GM23338 (cell line): ENCODE results near the gene DAB1. TPM values are rescaled to one million over a fixed set of nuclear protein-coding genes. Genes with fewer than 3 reads are reported as not detected.

Source experiments
- ATAC-seq: fragments of 200-7000 bp; cut with Tn5 transposase; 3 replicates; pipeline ENCODE4 v1.9.1; 2020
- DNase-seq: peaks from one replicate; pipeline ENCODE4 v3.0.0-alpha.2; 2015; ENCODE audit warnings: low spot score
- H2AFZ ChIP-seq: fragments of 200-600 bp; sonication (generic); 2 replicates; pipeline ENCODE4 v1.8.0; 2016; ENCODE audit warnings: antibody characterized with exemption, mild to moderate bottlenecking, moderate library complexity
- H3F3A ChIP-seq: fragments of 200-600 bp; sonication (generic); replicated peaks from 2 replicates; pipeline ENCODE4 v1.8.0; 2017; ENCODE audit warnings: antibody characterized with exemption, mixed run types, low read depth
- H3K27ac ChIP-seq: fragments of 200-600 bp; sonication (generic); 2 replicates; pipeline ENCODE4 v1.6.1; 2016; ENCODE audit warnings: low read depth
- H3K27me3 ChIP-seq: fragments of 200-600 bp; sonication (generic); 2 replicates; pipeline ENCODE4 v1.8.0; 2016; ENCODE audit warnings: mild to moderate bottlenecking, mixed run types, moderate library complexity; ENCODE audit not compliant: insufficient read depth
- H3K36me3 ChIP-seq: fragments of 200-600 bp; sonication (generic); 2 replicates; pipeline ENCODE4 v1.8.0; 2016; ENCODE audit warnings: mild to moderate bottlenecking; ENCODE audit not compliant: insufficient read depth
- H3K4me1 ChIP-seq: fragments of 200-600 bp; sonication (generic); 2 replicates; pipeline ENCODE4 v1.8.0; 2016; ENCODE audit warnings: mild to moderate bottlenecking, moderate library complexity; ENCODE audit not compliant: insufficient read depth
- H3K4me2 ChIP-seq: fragments of 200-600 bp; sonication (generic); 2 replicates; pipeline ENCODE4 v1.7.1; 2017; ENCODE audit warnings: mixed run types
- H3K4me3 ChIP-seq: fragments of 200-600 bp; sonication (generic); 2 replicates; pipeline ENCODE4 v1.6.1; 2016; ENCODE audit warnings: mixed run types
- H3K79me2 ChIP-seq: fragments of 200-600 bp; sonication (generic); replicated peaks from 2 replicates; pipeline ENCODE4 v1.8.0; 2017; ENCODE audit warnings: mild to moderate bottlenecking; ENCODE audit not compliant: insufficient read depth
- H3K9me2 ChIP-seq: fragments of 200-600 bp; sonication (generic); 2 replicates; pipeline ENCODE4 v1.8.0; 2017; ENCODE audit not compliant: insufficient read depth
- H4K20me1 ChIP-seq: fragments of 200-600 bp; sonication (generic); replicated peaks from 2 replicates; pipeline ENCODE4 v1.8.0; 2017; ENCODE audit warnings: mild to moderate bottlenecking; ENCODE audit not compliant: insufficient read depth
- H3K27ac Mint-ChIP-seq: 2 replicates; pipeline ENCODE4 v1.8.0; 2020; ENCODE audit warnings: inconsistent platforms, mild to moderate bottlenecking, moderate library complexity, mixed read lengths
- H3K27me3 Mint-ChIP-seq: 3 replicates; pipeline ENCODE4 v1.8.0; 2022; ENCODE audit warnings: low read depth, mild to moderate bottlenecking, moderate library complexity, mixed read lengths, inconsistent platforms; ENCODE audit not compliant: insufficient read depth, poor library complexity
- H3K36me3 Mint-ChIP-seq: 3 replicates; pipeline ENCODE4 v1.8.0; 2021; ENCODE audit warnings: low read depth, mild to moderate bottlenecking, inconsistent platforms, moderate library complexity, mixed read lengths
- H3K4me1 Mint-ChIP-seq: 3 replicates; pipeline ENCODE4 v1.8.0; 2020; ENCODE audit warnings: mild to moderate bottlenecking, inconsistent platforms, mixed read lengths
- H3K4me3 Mint-ChIP-seq: 3 replicates; pipeline ENCODE4 v1.8.0; 2021; ENCODE audit warnings: moderate library complexity, mild to moderate bottlenecking, inconsistent platforms, mixed read lengths
- H3K9me3 Mint-ChIP-seq: 3 replicates; pipeline ENCODE4 v1.8.0; 2020; ENCODE audit warnings: moderate library complexity, mild to moderate bottlenecking, inconsistent platforms, mixed read lengths
- CREB1 ChIP-seq: fragments of 250-450 bp; sonication (Bioruptor Pico); IDR thresholded peaks from 2 replicates; pipeline ENCODE4 v1.5.0; 2020; ENCODE audit warnings: low read depth, mild to moderate bottlenecking, moderate library complexity
- EZH2 ChIP-seq: fragments of 200-600 bp; sonication (generic); IDR thresholded peaks from one replicate; pipeline ENCODE4 v1.8.0; 2017; ENCODE audit warnings: antibody characterized with exemption, mild to moderate bottlenecking, low read depth; ENCODE audit not compliant: unreplicated experiment
- EZH2phosphoT487 ChIP-seq: fragments of 200-600 bp; sonication (generic); IDR thresholded peaks from one replicate; pipeline ENCODE4 v1.8.1; 2018; ENCODE audit warnings: antibody characterized with exemption; ENCODE audit not compliant: unreplicated experiment
- JUNB ChIP-seq: IDR thresholded peaks from one replicate; pipeline ENCODE4 v1.6.1; 2016; ENCODE audit warnings: antibody characterized with exemption; ENCODE audit not compliant: unreplicated experiment
- NANOG ChIP-seq: IDR thresholded peaks from 2 replicates; pipeline ENCODE4 v1.6.1; 2016; ENCODE audit warnings: antibody characterized with exemption, borderline replicate concordance
- POLR2AphosphoS5 ChIP-seq: IDR thresholded peaks from 2 replicates; pipeline ENCODE4 v1.6.1; 2016; ENCODE audit warnings: antibody characterized with exemption, low read depth
- STAT1 ChIP-seq: IDR thresholded peaks from one replicate; pipeline ENCODE4 v1.6.1; 2016; ENCODE audit warnings: antibody characterized with exemption; ENCODE audit not compliant: unreplicated experiment
- ZNF114 ChIP-seq: fragments of 250-450 bp; sonication (Bioruptor Pico); IDR thresholded peaks from 2 replicates; pipeline ENCODE4 v1.5.0; 2020; ENCODE audit warnings: mild to moderate bottlenecking, moderate library complexity
- ZNF331 ChIP-seq: fragments of 250-450 bp; sonication (Bioruptor Pico); IDR thresholded peaks from 2 replicates; pipeline ENCODE4 v1.5.0; 2020; ENCODE audit warnings: low read depth, mild to moderate bottlenecking, moderate library complexity
- polyA plus RNA-seq: library from polyadenylated mRNA; unstranded; fragments of >200 nt; fragmentation: Nextera tagmentation; extraction: Ambion mirVana; gene quantifications from 2 replicates; pipeline ENCODE4 v1.2.1, GENCODE V29; 2016
- total RNA-seq: library from RNA; depleted of rRNA; stranded (reverse); fragments of >200 nt; shearing (Covaris generic); gene quantifications from 2 replicates; pipeline ENCODE4 v1.2.3, GENCODE V29; 2014
- TF ChIP-seq, protein P1 (sequence below): IDR thresholded peaks from one replicate; pipeline ENCODE4 v1.6.1; 2018; ENCODE audit warnings: antibody characterized with exemption; ENCODE audit not compliant: unreplicated experiment
- TF ChIP-seq, protein P2 (sequence below): fragments of 250-450 bp; sonication (Bioruptor Pico); IDR thresholded peaks from 2 replicates; pipeline ENCODE4 v1.5.0; 2020; ENCODE audit warnings: mild to moderate bottlenecking, moderate library complexity
- TF ChIP-seq, protein P3 (sequence below), 2 experiments: fragments of 200-600 bp in 1 of 2; sonication (generic) in 1 of 2; conservative IDR thresholded peaks; 2 replicates each; pipeline versions ENCODE4 v1.5.1 to v1.6.1; 2016 to 2017; ENCODE audit warnings: antibody characterized with exemption in 2 of 2, low read depth in 2 of 2, mild to moderate bottlenecking in 2 of 2, moderate library complexity in 1 of 2
- TF ChIP-seq, protein P4 (sequence below): IDR thresholded peaks from 2 replicates; pipeline ENCODE4 v1.6.1; 2016; ENCODE audit warnings: antibody characterized with exemption

DAB1 gene
- total and polyA plus RNA-seq, 2 experiments from 2014 or later = 12.8 to 14.5 TPM

DNA sequence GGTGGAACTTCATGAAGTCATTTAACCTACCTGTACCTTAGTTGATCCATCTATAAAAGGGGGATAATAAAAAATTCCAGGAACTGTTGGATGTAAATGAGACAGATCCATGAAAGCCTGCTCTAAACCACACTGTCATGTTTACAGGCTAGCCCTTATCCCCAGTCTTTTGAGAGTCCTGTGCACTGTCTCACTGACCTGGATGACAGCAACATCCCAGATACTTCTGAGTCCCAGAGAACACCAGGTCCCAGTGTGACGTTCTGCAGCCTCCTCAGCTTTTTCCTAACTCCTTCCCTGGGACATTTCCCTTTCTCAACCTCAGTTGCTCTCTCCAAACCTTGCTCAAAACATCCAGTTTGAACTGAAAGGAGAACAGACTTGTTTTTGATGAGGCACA, 292.6 kb downstream of the DAB1 start:
- Histone ChIP-seq H4K20me1 (no peaks in the 10 kb centered on the region), H3K9me2 (no peaks in the 10 kb centered on the region), H3K4me3 (no peak overlapping the region), H3K79me2 (no peaks in the 10 kb centered on the region), H3K27ac (no peak overlapping the region), H3F3A (no peaks in the 10 kb centered on the region), H3K4me2 (no peak overlapping the region), H3K27me3 (no peaks in the 10 kb centered on the region), H3K4me1 (no peaks in the 10 kb centered on the region; the same call in 1 of the 2 replicates), H3K36me3 (no peaks in the 10 kb centered on the region), H2AFZ (no peak overlapping the region)
- Mint-ChIP-seq H3K36me3 (no peaks in the 10 kb centered on the region), H3K9me3 (no peaks in the 10 kb centered on the region), H3K27me3 (no peaks in the 10 kb centered on the region), H3K27ac (no peak overlapping the region), H3K4me3 (no peak overlapping the region), H3K4me1 (peaks cover 8% of the 10 kb centered on the region)
- ATAC-seq (no peak), DNase-seq (no peak)
- TF ChIP-seq, protein P1, sequence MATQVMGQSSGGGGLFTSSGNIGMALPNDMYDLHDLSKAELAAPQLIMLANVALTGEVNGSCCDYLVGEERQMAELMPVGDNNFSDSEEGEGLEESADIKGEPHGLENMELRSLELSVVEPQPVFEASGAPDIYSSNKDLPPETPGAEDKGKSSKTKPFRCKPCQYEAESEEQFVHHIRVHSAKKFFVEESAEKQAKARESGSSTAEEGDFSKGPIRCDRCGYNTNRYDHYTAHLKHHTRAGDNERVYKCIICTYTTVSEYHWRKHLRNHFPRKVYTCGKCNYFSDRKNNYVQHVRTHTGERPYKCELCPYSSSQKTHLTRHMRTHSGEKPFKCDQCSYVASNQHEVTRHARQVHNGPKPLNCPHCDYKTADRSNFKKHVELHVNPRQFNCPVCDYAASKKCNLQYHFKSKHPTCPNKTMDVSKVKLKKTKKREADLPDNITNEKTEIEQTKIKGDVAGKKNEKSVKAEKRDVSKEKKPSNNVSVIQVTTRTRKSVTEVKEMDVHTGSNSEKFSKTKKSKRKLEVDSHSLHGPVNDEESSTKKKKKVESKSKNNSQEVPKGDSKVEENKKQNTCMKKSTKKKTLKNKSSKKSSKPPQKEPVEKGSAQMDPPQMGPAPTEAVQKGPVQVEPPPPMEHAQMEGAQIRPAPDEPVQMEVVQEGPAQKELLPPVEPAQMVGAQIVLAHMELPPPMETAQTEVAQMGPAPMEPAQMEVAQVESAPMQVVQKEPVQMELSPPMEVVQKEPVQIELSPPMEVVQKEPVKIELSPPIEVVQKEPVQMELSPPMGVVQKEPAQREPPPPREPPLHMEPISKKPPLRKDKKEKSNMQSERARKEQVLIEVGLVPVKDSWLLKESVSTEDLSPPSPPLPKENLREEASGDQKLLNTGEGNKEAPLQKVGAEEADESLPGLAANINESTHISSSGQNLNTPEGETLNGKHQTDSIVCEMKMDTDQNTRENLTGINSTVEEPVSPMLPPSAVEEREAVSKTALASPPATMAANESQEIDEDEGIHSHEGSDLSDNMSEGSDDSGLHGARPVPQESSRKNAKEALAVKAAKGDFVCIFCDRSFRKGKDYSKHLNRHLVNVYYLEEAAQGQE = no peak
- TF ChIP-seq JUNB (no peak), STAT1 (no peak), EZH2 (no peak), POLR2AphosphoS5 (no peak), CREB1 (no peak), ZNF331 (CRISPR knock-in tag) (no peak), NANOG (no peak), EZH2phosphoT487 (no peak), ZNF114 (no peak)
- TF ChIP-seq, protein P2, sequence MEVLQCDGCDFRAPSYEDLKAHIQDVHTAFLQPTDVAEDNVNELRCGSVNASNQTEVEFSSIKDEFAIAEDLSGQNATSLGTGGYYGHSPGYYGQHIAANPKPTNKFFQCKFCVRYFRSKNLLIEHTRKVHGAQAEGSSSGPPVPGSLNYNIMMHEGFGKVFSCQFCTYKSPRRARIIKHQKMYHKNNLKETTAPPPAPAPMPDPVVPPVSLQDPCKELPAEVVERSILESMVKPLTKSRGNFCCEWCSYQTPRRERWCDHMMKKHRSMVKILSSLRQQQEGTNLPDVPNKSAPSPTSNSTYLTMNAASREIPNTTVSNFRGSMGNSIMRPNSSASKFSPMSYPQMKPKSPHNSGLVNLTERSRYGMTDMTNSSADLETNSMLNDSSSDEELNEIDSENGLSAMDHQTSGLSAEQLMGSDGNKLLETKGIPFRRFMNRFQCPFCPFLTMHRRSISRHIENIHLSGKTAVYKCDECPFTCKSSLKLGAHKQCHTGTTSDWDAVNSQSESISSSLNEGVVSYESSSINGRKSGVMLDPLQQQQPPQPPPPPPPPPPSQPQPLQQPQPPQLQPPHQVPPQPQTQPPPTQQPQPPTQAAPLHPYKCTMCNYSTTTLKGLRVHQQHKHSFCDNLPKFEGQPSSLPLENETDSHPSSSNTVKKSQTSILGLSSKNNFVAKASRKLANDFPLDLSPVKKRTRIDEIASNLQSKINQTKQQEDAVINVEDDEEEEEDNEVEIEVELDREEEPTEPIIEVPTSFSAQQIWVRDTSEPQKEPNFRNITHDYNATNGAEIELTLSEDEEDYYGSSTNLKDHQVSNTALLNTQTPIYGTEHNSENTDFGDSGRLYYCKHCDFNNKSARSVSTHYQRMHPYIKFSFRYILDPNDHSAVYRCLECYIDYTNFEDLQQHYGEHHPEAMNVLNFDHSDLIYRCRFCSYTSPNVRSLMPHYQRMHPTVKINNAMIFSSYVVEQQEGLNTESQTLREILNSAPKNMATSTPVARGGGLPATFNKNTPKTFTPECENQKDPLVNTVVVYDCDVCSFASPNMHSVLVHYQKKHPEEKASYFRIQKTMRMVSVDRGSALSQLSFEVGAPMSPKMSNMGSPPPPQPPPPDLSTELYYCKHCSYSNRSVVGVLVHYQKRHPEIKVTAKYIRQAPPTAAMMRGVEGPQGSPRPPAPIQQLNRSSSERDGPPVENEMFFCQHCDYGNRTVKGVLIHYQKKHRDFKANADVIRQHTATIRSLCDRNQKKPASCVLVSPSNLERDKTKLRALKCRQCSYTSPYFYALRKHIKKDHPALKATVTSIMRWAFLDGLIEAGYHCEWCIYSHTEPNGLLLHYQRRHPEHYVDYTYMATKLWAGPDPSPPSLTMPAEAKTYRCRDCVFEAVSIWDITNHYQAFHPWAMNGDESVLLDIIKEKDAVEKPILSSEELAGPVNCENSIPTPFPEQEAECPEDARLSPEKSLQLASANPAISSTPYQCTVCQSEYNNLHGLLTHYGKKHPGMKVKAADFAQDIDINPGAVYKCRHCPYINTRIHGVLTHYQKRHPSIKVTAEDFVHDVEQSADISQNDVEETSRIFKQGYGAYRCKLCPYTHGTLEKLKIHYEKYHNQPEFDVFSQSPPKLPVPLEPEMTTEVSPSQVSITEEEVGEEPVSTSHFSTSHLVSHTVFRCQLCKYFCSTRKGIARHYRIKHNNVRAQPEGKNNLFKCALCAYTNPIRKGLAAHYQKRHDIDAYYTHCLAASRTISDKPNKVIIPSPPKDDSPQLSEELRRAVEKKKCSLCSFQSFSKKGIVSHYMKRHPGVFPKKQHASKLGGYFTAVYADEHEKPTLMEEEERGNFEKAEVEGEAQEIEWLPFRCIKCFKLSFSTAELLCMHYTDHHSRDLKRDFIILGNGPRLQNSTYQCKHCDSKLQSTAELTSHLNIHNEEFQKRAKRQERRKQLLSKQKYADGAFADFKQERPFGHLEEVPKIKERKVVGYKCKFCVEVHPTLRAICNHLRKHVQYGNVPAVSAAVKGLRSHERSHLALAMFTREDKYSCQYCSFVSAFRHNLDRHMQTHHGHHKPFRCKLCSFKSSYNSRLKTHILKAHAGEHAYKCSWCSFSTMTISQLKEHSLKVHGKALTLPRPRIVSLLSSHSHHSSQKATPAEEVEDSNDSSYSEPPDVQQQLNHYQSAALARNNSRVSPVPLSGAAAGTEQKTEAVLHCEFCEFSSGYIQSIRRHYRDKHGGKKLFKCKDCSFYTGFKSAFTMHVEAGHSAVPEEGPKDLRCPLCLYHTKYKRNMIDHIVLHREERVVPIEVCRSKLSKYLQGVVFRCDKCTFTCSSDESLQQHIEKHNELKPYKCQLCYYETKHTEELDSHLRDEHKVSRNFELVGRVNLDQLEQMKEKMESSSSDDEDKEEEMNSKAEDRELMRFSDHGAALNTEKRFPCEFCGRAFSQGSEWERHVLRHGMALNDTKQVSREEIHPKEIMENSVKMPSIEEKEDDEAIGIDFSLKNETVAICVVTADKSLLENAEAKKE (CRISPR knock-in tag) = no peak
- TF ChIP-seq, protein P3, sequence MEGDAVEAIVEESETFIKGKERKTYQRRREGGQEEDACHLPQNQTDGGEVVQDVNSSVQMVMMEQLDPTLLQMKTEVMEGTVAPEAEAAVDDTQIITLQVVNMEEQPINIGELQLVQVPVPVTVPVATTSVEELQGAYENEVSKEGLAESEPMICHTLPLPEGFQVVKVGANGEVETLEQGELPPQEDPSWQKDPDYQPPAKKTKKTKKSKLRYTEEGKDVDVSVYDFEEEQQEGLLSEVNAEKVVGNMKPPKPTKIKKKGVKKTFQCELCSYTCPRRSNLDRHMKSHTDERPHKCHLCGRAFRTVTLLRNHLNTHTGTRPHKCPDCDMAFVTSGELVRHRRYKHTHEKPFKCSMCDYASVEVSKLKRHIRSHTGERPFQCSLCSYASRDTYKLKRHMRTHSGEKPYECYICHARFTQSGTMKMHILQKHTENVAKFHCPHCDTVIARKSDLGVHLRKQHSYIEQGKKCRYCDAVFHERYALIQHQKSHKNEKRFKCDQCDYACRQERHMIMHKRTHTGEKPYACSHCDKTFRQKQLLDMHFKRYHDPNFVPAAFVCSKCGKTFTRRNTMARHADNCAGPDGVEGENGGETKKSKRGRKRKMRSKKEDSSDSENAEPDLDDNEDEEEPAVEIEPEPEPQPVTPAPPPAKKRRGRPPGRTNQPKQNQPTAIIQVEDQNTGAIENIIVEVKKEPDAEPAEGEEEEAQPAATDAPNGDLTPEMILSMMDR (conservative IDR thresholded peaks at IDR 0.05; ENCODE audit: low read depth in 2 of 2) = no peak
- TF ChIP-seq, protein P4, sequence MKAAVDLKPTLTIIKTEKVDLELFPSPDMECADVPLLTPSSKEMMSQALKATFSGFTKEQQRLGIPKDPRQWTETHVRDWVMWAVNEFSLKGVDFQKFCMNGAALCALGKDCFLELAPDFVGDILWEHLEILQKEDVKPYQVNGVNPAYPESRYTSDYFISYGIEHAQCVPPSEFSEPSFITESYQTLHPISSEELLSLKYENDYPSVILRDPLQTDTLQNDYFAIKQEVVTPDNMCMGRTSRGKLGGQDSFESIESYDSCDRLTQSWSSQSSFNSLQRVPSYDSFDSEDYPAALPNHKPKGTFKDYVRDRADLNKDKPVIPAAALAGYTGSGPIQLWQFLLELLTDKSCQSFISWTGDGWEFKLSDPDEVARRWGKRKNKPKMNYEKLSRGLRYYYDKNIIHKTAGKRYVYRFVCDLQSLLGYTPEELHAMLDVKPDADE = no peak
